Astrocyte of the spinal cord (primary cell): Measurements from ENCODE around the gene SH3BP2.
A peak's percentile ranks its signal among the peaks of the same experiment; 100 is the strongest.

ENCODE experiments used
- DNase-seq: peaks from one replicate; pipeline ENCODE4 v3.0.0; 2011; ENCODE audit warnings: low read depth, low spot score
- H3K4me3 ChIP-seq: 2 replicates; pipeline ENCODE4 v1.5.1; 2011; ENCODE audit warnings: low read depth, mild to moderate bottlenecking, low read length, moderate library complexity
- in situ Hi-C: cut with HindIII; loops from 2 replicates; pipeline ENCODE4 v1.10.0; 2017; ENCODE audit warnings: low sequenced_read_pairs
- TF ChIP-seq, protein P1 (sequence below): IDR thresholded peaks from 2 replicates; pipeline ENCODE4 v1.5.1; 2012; ENCODE audit warnings: low read depth, mild to moderate bottlenecking, low read length, inconsistent platforms

Gene SH3BP2

DNA sequence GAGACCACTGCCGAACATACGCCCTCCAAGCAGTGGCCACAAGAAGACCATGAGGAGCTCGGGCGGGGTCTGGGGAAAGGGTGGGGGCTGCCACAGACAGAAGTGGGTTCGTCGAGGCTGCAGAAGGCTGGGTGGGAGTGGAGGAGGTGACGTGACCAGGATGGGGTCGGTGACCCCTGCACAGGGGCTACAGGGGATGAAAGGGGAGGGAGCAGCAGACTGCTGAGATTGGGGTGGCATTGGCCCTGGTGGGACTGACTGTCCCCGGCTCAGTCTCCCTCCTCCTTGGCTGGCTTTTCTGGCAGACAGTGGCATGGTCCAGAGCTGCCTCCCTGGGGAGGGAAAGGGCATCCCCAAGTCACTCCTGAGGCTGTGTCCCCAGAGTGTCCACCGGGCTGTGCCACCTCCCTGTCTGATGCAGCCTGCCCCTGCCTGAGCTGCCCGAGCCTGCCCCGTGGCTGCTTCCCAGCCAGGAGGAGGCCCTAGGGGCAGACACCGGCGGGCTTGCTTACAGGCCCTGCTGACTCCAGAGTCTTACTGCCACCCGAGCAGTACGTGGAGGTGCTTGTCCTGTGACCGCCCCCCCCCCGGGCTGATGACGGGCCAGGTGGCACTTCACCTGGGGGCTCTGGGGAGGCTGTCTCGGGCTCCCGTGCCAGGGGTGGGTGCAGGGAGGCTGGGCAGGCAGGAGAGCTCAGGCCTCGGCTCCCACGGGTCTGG is 7.2 kb downstream of the SH3BP2 start:
- H3K4me3 ChIP-seq = no peak overlapping the region
- TF ChIP-seq, protein P1, sequence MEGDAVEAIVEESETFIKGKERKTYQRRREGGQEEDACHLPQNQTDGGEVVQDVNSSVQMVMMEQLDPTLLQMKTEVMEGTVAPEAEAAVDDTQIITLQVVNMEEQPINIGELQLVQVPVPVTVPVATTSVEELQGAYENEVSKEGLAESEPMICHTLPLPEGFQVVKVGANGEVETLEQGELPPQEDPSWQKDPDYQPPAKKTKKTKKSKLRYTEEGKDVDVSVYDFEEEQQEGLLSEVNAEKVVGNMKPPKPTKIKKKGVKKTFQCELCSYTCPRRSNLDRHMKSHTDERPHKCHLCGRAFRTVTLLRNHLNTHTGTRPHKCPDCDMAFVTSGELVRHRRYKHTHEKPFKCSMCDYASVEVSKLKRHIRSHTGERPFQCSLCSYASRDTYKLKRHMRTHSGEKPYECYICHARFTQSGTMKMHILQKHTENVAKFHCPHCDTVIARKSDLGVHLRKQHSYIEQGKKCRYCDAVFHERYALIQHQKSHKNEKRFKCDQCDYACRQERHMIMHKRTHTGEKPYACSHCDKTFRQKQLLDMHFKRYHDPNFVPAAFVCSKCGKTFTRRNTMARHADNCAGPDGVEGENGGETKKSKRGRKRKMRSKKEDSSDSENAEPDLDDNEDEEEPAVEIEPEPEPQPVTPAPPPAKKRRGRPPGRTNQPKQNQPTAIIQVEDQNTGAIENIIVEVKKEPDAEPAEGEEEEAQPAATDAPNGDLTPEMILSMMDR = no peak
- DNase-seq = no peak
- in situ Hi-C loops = no loop called here

DNA sequence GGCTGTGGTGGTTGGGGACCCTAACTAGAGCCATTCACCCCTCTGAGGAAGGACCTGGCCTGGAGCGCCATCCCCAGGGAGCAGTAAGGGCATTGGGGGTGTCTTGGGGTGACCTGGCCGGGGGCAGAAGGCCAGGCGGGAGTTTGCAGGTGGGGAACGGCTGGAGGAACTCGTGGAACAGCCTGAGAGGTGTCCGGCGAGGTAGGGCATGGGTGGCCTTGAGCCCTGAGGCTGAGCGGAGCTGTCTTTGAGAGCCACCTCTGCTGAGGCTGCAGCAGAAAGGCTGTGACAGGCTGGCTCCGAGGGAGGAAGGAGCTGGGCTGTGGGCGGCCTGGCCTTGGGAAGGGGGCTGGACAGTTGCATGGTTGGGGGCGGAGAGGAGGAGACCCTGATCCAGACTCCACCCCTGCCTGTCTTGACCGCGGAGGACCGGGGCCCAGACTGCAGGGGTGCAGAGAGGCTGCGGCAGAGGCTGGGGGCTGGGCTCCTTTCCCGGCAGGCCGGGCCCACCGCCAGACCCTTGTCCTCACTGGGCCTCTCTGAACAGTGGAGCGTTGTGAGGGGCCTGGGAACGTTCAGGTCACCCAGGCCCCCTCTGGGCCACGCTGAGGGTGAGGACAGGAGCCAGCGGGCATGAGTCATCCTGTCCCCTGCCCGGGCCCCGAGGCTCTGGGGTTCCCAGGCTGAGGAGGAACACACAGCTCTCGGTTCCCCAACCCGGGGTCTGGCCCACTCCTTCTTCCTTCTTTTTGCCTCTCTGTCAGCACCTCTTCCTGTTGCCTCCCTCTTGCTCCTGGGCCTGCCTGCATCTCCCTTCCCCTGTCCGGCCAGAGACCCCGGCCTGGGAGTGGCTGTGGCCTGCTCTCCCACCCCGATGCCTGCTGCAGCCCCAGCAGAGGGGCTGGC is 8.1 kb downstream of the SH3BP2 start:
- in situ Hi-C loops = no loop called here
- DNase-seq = peak; percentile 88
- TF ChIP-seq, protein P1 = no peak
- no peak overlapping the region for H3K4me3 ChIP-seq

DNA sequence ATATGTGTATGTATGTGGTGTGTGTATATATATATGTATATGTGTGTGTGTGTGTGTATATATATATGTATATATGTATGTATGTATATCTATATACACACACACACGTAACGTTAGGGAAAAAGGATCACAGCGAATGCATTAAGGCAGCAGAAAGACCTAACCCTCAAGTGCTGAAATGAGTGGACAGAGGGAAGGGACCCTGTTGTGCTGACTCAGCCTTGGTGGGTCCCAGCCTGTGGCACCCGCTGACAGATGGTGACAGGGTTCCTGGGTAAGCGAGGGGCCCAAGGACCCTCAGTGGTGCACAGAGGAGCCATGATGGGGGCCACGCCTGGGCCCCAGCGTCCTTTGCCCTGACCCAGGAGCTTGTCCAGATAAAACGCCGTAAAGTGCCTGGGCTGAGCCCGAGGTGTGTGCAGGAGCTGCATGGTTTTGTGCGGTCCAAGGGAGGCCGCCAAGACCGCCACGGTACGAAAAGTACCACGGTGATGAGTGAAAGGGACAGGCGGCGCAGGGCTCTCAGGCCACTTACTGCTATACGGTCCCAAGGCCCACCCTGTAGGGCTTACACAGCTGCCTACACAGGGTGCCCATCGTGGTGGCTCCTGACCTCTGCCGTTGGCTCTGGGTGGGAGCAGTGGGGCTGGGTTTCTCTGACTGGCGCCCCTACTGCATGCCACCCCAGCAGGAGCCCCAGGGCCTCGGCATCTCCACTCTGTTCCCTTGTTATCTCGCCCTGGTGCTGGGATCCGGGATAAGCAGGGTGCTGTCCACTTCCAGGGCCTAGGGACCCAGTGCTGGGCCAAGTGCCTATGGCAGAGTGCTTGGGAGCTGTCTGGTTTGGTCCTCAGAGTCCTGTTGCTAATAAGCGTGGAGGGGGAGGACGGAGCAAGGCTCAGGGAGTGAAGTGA is 10.0 kb downstream of the SH3BP2 start:
- H3K4me3 ChIP-seq = no peak overlapping the region
- DNase-seq = no peak
- in situ Hi-C loops = no loop called here
- TF ChIP-seq, protein P1 = no peak

DNA sequence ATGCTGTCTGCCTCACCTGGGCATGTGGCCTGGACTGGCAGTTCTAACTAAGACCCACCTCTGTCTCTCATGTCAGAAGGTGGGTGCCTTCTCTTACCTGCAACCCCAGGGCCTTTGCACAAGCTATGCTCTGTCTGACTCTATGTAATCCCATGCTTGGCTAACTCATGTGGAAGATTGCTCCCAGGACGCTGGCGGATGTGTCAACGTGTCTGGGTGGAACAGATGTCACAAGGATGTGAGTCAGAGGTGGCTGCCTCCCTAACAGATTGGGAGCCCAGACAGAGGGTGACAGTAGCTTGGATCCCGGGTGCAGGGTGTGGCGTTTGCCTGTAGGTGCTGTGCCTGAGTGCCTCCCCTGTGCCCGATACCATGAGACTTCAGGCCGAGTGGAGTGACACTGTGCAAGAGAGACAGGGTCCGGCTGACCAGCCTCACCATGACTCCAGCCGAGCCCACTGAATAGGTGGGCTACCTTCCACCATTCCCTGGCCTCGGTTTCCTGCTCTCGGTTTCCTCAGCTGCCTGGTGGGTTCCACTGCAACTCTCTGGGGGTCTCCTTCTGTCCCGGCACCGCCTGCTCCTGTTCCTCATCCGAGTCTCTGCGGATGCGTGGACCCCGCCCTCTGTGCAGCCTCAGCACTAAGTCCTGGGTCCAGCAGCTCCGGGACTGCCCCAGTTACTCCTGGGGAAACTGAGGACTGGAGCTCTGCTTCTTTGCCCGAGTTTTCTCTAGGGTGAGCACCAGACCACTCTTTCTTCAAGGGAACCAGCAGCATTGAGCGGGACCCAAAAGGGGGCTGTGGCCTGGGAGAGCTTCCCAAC is 11.0 kb downstream of the SH3BP2 start:
- H3K4me3 ChIP-seq = no peak overlapping the region
- DNase-seq = no peak
- TF ChIP-seq, protein P1 = no peak
- in situ Hi-C loops = no loop called here

DNA sequence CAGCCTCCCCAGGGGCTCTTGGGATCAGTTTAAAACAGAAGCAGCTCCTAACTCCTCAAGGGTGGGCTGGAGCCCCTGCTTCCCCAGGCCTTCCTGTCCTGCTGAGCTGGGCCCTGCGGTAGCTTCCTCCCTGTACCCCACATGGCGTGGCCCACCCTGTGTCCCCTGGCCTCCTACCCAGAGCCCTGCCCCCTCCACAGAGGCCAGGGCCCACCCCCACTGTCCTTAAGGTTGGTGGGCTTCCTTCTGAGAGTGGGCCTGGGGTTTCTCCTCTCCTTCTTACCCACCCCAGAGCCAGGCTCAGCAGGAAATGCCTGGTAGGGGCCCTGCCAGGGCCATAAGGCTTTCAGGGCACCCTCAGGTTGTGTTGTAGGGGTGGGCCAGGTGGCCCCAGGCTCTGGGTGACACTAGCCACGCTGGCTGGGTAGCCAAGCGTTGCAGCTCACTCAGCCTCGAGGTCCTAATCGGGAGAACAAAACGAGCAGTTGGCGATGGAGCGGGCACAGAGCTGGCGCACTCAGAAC is 11.6 kb downstream of the SH3BP2 start:
- no peak for DNase-seq

More for the DNA sequence above, 11.6 kb downstream of the SH3BP2 start:
- H3K4me3 ChIP-seq = no peak overlapping the region
- in situ Hi-C loops = no loop called here
- TF ChIP-seq, protein P1 = no peak
